Heart right ventricle (tissue), 16 donors: ENCODE results near the gene NT5C2. TPM values are rescaled to one million over a fixed set of nuclear protein-coding genes. Genes with fewer than 3 reads are reported as not detected.

ENCODE experiments used
- ATAC-seq, 8 donors: fragments of 200-7000 bp; cut with Tn5 transposase; one replicate each; pipeline ENCODE4 v1.9.1; 2020; ENCODE audit warnings: mild to moderate bottlenecking in 8 of 8, moderate library complexity in 8 of 8, moderate number of reproducible peaks in 1 of 8
- DNase-seq, 2 donors: peaks; one replicate each; pipeline ENCODE4 v3.0.0-alpha.2; 2020
- H3K27ac ChIP-seq, 10 donors: fragments of 200-600 bp; sonication (generic) in 2 of 10; one replicate each; pipeline versions ENCODE4 v1.5.0 to v1.8.0; 2020 to 2022; ENCODE audit warnings: mild to moderate bottlenecking in 3 of 10
- H3K27me3 ChIP-seq, 7 donors: fragments of 200-600 bp; one replicate each; pipeline ENCODE4 v1.8.0; 2021 to 2022; ENCODE audit warnings: mild to moderate bottlenecking in 2 of 7
- H3K36me3 ChIP-seq, 9 donors: fragments of 200-600 bp; sonication (generic) in 1 of 9; one replicate each; pipeline versions ENCODE4 v1.5.0 to v1.8.0; 2020 to 2022; ENCODE audit warnings: mild to moderate bottlenecking in 2 of 9
- H3K4me1 ChIP-seq, 9 donors: fragments of 200-600 bp; sonication (generic) in 1 of 9; one replicate each; pipeline versions ENCODE4 v1.5.0 to v1.8.0; 2020 to 2022; ENCODE audit warnings: mild to moderate bottlenecking in 4 of 9
- H3K4me3 ChIP-seq, 10 donors: fragments of 200-600 bp; sonication (generic) in 2 of 10; one replicate each; pipeline versions ENCODE4 v1.5.0 to v1.8.0; 2020 to 2022; ENCODE audit warnings: mild to moderate bottlenecking in 7 of 10, moderate library complexity in 2 of 10
- H3K9me3 ChIP-seq, 11 donors: fragments of 200-600 bp in 10 of 11; sonication (generic) in 2 of 11; one replicate each; pipeline versions ENCODE4 v1.5.0 to v1.8.0; 2013 to 2022; ENCODE audit warnings: mild to moderate bottlenecking in 2 of 11, control low read depth in 1 of 11, moderate library complexity in 1 of 11
- WGBS, 2 donors: extraction: QIAGEN DNeasy Blood & Tissue Kit; methylation state at CpG; one replicate each; pipeline ENCODE4 v1.1.7; 2013; ENCODE audit warnings: inconsistent platforms in 1 of 2; 5-methylcytosine and 5-hydroxymethylcytosine counted together
- intact Hi-C, 10 donors: fragments of 100-400 bp; cut with DNase I; formaldehyde crosslinking; loops; one replicate each; pipeline versions ENCODE4 v1.11.1 to v1.14.2; 2022
- polyA plus RNA-seq, 2 donors: library from polyadenylated mRNA; stranded (reverse); fragments of 200-250 nt; gene quantifications; one replicate each; pipeline ENCODE4 v1.2.3, GENCODE V29; 2013
- total RNA-seq, 10 donors: library from RNA; stranded (reverse); fragmentation: NEBNext Ultra II Directional in 3 of 10; extraction: Animal tissue kit (Norgen Biotek cat#: 25700) in 3 of 10; gene quantifications; one replicate each; pipeline versions ENCODE4 v1.2.1 to v1.2.4, GENCODE V29; 2021 to 2023
- TF ChIP-seq, protein P1 (sequence below), 9 donors: fragments of 200-600 bp; sonication (generic) in 2 of 9; IDR thresholded peaks; one replicate each; pipeline versions ENCODE4 v1.5.0 to v1.8.0; 2021 to 2022; ENCODE audit warnings: antibody characterized with exemption in 9 of 9, mild to moderate bottlenecking in 5 of 9, moderate library complexity in 1 of 9
- donor health status: Arrhythmogenic right ventricular cardiomyopathy.
- donor health status: ischemic (EF 13 %, LVEDD 7.1; RV severe dilation, severe dysfunction).
- donor health status: healthy with polysubstance abuse.
- donor health status: DM: no; HTN: yes; CAD: no.
- donor health status: DM: no; HTN: no; CAD: no.
- donor health status: ischemic (EF 25% LVEDD 6.9; RV normal size, moderate dysfunction).
- donor health status: ischemic (EF 25% LVEDD 5.7; RV mildly dilated, moderate dysfunction).
- donor health status: healthy.
- donor health status: DM: yes; HTN: yes; CAD: no.
- donor health status: Ischemic cardiomyopathy.
- donor health status: ischemic (EF 35%, LVEDD 5.7; RV mildly dilated, moderate dysfunction).
- donor health status: nonischemic (EF 11% LVEDD 7.7; RV severe dilation, severe dysfunction).
- donor health status: DM: yes; HTN: yes; CAD: no.
- donor health status: PGD.
- donor health status: ischemic (EF 29% LVEDD 5.4; RV normal size, mild dysfunction).
- donor health status: nonischemic (EF 23%, LVEDD 6.1; RV moderate dilation, normal function).

Gene NT5C2
- total and polyA plus RNA-seq, 12 donors = 23.9 to 88.2 (median 53.5) TPM

DNA sequence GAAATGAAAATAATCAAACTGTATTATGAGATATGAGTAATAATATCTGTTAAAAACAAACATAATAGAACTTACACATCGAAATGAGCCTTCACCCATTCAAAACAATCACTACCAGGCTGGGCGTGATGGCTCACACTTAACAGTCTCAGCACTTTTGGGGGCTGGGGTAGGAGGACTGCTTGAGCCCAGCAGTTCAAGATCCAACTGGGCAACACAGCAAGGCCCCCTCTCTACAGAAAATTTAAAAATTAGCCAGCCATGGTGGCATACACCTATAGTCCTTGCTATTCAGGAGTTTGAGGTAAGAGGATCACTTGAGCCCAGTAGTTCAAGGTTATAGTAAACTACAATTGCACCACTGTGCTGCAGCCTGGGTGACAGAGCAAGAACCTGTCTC, 75.8 kb downstream of the NT5C2 start:
- H3K27ac ChIP-seq = no peak overlapping the region
- ATAC-seq = no peak

DNA sequence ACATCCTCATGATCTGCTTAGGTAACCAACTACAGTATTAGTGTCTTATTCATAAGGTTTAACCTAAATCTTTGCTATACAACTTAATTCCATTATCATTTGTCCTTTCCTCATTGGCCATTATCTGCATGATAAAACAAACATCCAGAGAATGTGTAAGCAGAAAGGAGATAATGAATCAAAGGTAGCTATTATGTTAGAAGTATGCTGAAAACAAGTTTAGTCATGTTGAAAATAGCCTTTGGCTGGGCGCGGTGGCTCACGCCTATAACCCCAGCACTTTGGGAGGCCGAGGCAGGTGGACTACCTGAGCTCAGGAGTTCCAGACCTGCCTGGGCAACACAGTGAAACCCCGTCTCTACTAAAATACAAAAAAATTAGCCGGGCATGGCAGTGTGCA, 78.2 kb downstream of the NT5C2 start:
- TF ChIP-seq, protein P1, sequence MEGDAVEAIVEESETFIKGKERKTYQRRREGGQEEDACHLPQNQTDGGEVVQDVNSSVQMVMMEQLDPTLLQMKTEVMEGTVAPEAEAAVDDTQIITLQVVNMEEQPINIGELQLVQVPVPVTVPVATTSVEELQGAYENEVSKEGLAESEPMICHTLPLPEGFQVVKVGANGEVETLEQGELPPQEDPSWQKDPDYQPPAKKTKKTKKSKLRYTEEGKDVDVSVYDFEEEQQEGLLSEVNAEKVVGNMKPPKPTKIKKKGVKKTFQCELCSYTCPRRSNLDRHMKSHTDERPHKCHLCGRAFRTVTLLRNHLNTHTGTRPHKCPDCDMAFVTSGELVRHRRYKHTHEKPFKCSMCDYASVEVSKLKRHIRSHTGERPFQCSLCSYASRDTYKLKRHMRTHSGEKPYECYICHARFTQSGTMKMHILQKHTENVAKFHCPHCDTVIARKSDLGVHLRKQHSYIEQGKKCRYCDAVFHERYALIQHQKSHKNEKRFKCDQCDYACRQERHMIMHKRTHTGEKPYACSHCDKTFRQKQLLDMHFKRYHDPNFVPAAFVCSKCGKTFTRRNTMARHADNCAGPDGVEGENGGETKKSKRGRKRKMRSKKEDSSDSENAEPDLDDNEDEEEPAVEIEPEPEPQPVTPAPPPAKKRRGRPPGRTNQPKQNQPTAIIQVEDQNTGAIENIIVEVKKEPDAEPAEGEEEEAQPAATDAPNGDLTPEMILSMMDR (IDR thresholded peaks at IDR 0.05) = no peak
- Histone ChIP-seq H3K9me3 (no peaks in the 10 kb centered on the region), H3K4me1 (peaks cover 14 to 66% (median 37%) of the 10 kb centered on the region in 9 donors), H3K27ac (no peak overlapping the region), H3K27me3 (no peaks in the 10 kb centered on the region), H3K4me3 (no peak overlapping the region), H3K36me3 (peaks cover 0 to 12% (median 0%) of the 10 kb centered on the region in 9 donors)
- ATAC-seq = no peak
- WGBS, 2 donors = 93 to 97% methylated on average over 6 of the region's 6 CpGs
- intact Hi-C loops = loop anchor here in 2 of 10 donors (5.0 kb wide), 2 partner anchors 32 to 127 kb away; no protein-coding TSS in a partner anchor
- no peak for DNase-seq

More for the DNA sequence above, 75.8 kb downstream of the NT5C2 start:
- TF ChIP-seq, protein P1 (IDR thresholded peaks at IDR 0.05) = no peak
- Histone ChIP-seq H3K4me3 (no peak overlapping the region), H3K4me1 (peaks cover 7 to 64% (median 36%) of the 10 kb centered on the region in 9 donors), H3K27me3 (no peaks in the 10 kb centered on the region), H3K9me3 (no peaks in the 10 kb centered on the region), H3K36me3 (peaks cover 0 to 12% (median 0%) of the 10 kb centered on the region in 9 donors)
- WGBS, 2 donors = 93 to 94% methylated on average over 2 of the region's 2 CpGs
- no peak for DNase-seq
- intact Hi-C loops = no loop called here

DNA sequence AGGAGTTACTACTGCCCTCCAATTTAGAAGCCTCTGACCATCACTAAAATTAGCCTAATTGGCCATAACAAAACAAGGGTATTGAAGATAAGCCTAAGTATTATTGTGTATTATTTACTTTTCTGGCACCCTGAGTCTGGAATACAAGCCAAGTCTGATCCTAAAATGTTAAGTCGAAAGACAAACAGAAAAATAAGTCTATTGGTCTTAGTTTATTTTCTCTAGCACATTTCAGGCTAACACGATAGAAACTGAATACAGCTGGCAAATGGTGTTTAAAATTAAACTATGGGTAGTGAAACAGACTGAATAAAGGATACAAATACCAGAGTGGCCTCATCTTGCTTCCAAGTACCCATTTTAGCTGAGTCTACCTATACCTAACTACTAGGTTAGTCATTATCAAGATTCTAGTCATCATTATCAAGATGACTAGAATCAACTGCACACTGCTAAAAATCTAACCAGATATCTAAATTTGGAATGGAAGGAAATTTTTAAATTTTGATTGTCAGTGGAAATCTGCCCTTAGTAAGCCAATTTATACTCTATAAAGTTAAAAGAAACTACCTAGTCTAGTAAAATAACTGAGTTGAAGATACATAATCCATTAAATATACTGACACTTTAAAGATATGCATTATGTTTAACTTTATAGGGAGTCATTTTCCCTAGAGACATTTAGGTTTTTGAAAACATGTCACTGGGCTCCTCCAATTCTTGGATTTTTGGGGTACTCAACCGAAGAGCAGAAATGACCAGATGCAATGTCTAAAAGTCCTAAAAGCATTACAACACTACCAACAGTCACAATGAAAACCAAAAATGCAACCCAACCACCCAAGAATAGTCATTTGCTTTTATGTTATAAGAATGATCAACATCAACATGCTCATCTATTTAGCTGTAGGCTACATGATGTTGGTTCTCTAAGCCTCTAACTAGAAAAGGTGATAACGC, 80.9 kb downstream of the NT5C2 start:
- H3K27me3 ChIP-seq = no peaks in the 10 kb centered on the region
- TF ChIP-seq, protein P1 (IDR thresholded peaks at IDR 0.05) = no peak
- peaks cover 14 to 51% (median 37%) of the 10 kb centered on the region in 9 donors for H3K4me1 ChIP-seq
- H3K4me3 ChIP-seq = no peak overlapping the region
- no peaks in the 10 kb centered on the region for H3K9me3 ChIP-seq
- peaks cover 0 to 35% (median 0%) of the 10 kb centered on the region in 9 donors for H3K36me3 ChIP-seq
- ATAC-seq (no peak), DNase-seq (no peak)
- peak overlapping the region in 8 of 10 donors; percentile 31 to 78 (median 60) for H3K27ac ChIP-seq
- intact Hi-C loops = loop anchor here in 2 of 10 donors (5.0 kb wide), 2 partner anchors 35 to 130 kb away; no protein-coding TSS in a partner anchor
- 71 to 72% methylated on average over 4 of the region's 4 CpGs for WGBS, 2 donors

DNA sequence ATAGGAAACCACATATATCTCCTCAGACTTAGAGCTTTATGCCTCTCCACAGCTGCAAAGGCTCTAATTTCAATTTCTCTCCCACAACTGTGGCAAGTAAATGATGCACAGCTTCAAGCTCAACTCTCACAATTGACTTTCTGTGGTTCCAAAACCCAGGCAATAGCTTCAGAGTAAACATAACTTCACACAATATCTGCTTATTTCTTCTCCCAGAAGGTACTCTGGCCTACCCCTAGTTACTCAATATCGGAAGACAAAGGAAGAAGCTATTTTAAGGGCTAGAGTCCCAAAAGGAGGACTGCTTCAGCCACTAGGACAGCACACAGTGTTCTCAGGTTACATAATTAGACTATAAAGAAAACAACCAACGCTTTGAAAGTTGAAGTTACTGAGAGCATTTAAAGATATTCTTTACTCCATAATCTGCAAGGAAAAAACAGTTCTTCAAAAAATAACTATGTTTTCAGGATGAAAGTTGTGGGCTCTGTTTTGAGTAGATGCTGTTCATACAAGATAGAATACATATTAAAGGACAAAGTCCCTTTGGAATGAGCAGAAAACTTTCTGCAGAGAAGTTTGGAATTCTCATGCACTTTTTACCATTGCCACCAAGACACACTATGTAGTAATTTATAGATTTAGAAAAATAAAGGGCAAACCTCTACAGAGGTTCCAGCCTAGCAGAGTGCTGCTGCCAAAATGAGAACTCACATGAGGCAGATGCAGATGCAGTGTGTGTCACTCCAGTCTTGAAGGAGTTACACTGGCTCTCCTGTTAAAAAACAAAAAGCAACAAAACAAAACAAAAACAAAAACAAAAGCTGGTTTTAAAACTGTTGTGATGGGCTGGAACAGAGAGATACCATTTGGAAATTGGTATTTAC, 81.8 kb downstream of the NT5C2 start:
- peak overlapping the region; percentile 16 to 78 (median 48) for H3K27ac ChIP-seq
- H3K4me1 ChIP-seq = peaks cover 14 to 45% (median 37%) of the 10 kb centered on the region in 9 donors
- ATAC-seq (peak in 7 of 8 donors; percentile 80 to 97 (median 87)), DNase-seq (no peak)
- 2 to 7% methylated on average over 2 of the region's 2 CpGs for WGBS, 2 donors
- H3K9me3 ChIP-seq = no peaks in the 10 kb centered on the region
- intact Hi-C loops = loop anchor here in 2 of 10 donors (5.0 kb wide), 2 partner anchors 36 to 131 kb away; no protein-coding TSS in a partner anchor
- peaks cover 0 to 42% (median 3%) of the 10 kb centered on the region in 9 donors for H3K36me3 ChIP-seq
- TF ChIP-seq, protein P1 (IDR thresholded peaks at IDR 0.05) = peak in 1 of 9 donors; percentile 7
- H3K4me3 ChIP-seq = peak overlapping the region in 1 of 10 donors; percentile 3
- no peaks in the 10 kb centered on the region for H3K27me3 ChIP-seq
